ES-I3 (cell line): ENCODE results near the gene PAM16.

ENCODE experiments used
- H3K36me3 ChIP-seq: 2 replicates; pipeline ENCODE4 v1.6.1; 2013; ENCODE audit warnings: mild to moderate bottlenecking, low read length, control low read depth, moderate library complexity; ENCODE audit not compliant: insufficient read depth
- H3K4me1 ChIP-seq: 2 replicates; pipeline ENCODE4 v1.6.1; 2013; ENCODE audit warnings: mild to moderate bottlenecking, control low read depth, low read length; ENCODE audit not compliant: insufficient read depth
- H3K9ac ChIP-seq: 2 replicates; pipeline ENCODE4 v1.6.1; 2013; ENCODE audit warnings: low read depth, mild to moderate bottlenecking, low read length, moderate library complexity
- H3K9me3 ChIP-seq: 2 replicates; pipeline ENCODE4 v1.6.1; 2013; ENCODE audit warnings: mild to moderate bottlenecking, low read length, moderate library complexity; ENCODE audit not compliant: control insufficient read depth, insufficient read depth

Gene PAM16

GRCh38 chr16:4332083-4332482 is 19.0 kb downstream of the PAM16 start:
- H3K4me1 ChIP-seq = peaks cover 12% of the 10 kb centered on the region; the same call in 1 of the 2 replicates
- no peaks in the 10 kb centered on the region for H3K9me3 ChIP-seq
- peaks cover 5% of the 10 kb centered on the region; the same call in 1 of the 2 replicates for H3K36me3 ChIP-seq
- H3K9ac ChIP-seq = no peak overlapping the region

GRCh38 chr16:4330277-4330874 is 20.7 kb downstream of the PAM16 start:
- Histone ChIP-seq H3K4me1 (peaks cover 17% of the 10 kb centered on the region; the same call in 1 of the 2 replicates), H3K36me3 (peaks cover under 1% of the 10 kb centered on the region; the same call in 1 of the 2 replicates), H3K9ac (no peak overlapping the region), H3K9me3 (no peaks in the 10 kb centered on the region)

- Histone ChIP-seq H3K9me3 (no peaks in the 10 kb centered on the region), H3K9ac (peak overlapping the region; percentile 46; the same call in 1 of the 2 replicates), H3K4me1 (peaks cover 23% of the 10 kb centered on the region), H3K36me3 (no peaks in the 10 kb centered on the region)
Observed at GRCh38 chr16:4328782-4329775, 22.0 kb downstream of the PAM16 start.

GRCh38 chr16:4328046-4328781 is 22.9 kb downstream of the PAM16 start:
- H3K9me3 ChIP-seq = no peaks in the 10 kb centered on the region
- H3K4me1 ChIP-seq = peaks cover 31% of the 10 kb centered on the region
- no peaks in the 10 kb centered on the region for H3K36me3 ChIP-seq
- H3K9ac ChIP-seq = peak overlapping the region; percentile 46

- peaks cover 35% of the 10 kb centered on the region for H3K4me1 ChIP-seq
- H3K9ac ChIP-seq = peak overlapping the region; percentile 46; the same call in 1 of the 2 replicates
- no peaks in the 10 kb centered on the region for H3K9me3 ChIP-seq
- H3K36me3 ChIP-seq = no peaks in the 10 kb centered on the region
Observed at GRCh38 chr16:4327386-4328045, 23.6 kb downstream of the PAM16 start.

GRCh38 chr16:4325253-4325758 is 25.8 kb downstream of the PAM16 start:
- Histone ChIP-seq H3K36me3 (no peaks in the 10 kb centered on the region), H3K9ac (no peak overlapping the region), H3K9me3 (no peaks in the 10 kb centered on the region), H3K4me1 (peaks cover 38% of the 10 kb centered on the region)

GRCh38 chr16:4324492-4325252 is 26.4 kb downstream of the PAM16 start:
- H3K9ac ChIP-seq = no peak overlapping the region

GRCh38 chr16:4323845-4324488 is 27.2 kb downstream of the PAM16 start:
- H3K9ac ChIP-seq = no peak overlapping the region
- peaks cover 47% of the 10 kb centered on the region for H3K4me1 ChIP-seq
- H3K9me3 ChIP-seq = no peaks in the 10 kb centered on the region
- H3K36me3 ChIP-seq = no peaks in the 10 kb centered on the region

More at GRCh38 chr16:4324492-4325252, 26.4 kb downstream of the PAM16 start:
- no peaks in the 10 kb centered on the region for H3K9me3 ChIP-seq
- no peaks in the 10 kb centered on the region for H3K36me3 ChIP-seq
- peaks cover 44% of the 10 kb centered on the region for H3K4me1 ChIP-seq

GRCh38 chr16:4323071-4323844 is 27.9 kb downstream of the PAM16 start:
- H3K4me1 ChIP-seq = peaks cover 47% of the 10 kb centered on the region
- no peak overlapping the region for H3K9ac ChIP-seq
- no peaks in the 10 kb centered on the region for H3K9me3 ChIP-seq
- H3K36me3 ChIP-seq = no peaks in the 10 kb centered on the region

GRCh38 chr16:4322121-4323052 is 28.7 kb downstream of the PAM16 start:
- Histone ChIP-seq H3K9ac (no peak overlapping the region), H3K9me3 (no peaks in the 10 kb centered on the region), H3K4me1 (peaks cover 55% of the 10 kb centered on the region), H3K36me3 (no peaks in the 10 kb centered on the region)

GRCh38 chr16:4321286-4322120 is 29.6 kb downstream of the PAM16 start:
- H3K9ac ChIP-seq = no peak overlapping the region
- no peaks in the 10 kb centered on the region for H3K9me3 ChIP-seq
- no peaks in the 10 kb centered on the region for H3K36me3 ChIP-seq
- peaks cover 56% of the 10 kb centered on the region for H3K4me1 ChIP-seq
